Measurements from ENCODE around the gene TENM4. TPM values are rescaled to one million over a fixed set of nuclear protein-coding genes. Genes with fewer than 3 reads are reported as not detected.

TENM4 gene
- total and polyA plus RNA-seq, 2 of the 8 experiments (the other 6 are each of a cell fraction or from before 2014, with no cell fraction given), result 3.5 to 7.2 TPM

DNA sequence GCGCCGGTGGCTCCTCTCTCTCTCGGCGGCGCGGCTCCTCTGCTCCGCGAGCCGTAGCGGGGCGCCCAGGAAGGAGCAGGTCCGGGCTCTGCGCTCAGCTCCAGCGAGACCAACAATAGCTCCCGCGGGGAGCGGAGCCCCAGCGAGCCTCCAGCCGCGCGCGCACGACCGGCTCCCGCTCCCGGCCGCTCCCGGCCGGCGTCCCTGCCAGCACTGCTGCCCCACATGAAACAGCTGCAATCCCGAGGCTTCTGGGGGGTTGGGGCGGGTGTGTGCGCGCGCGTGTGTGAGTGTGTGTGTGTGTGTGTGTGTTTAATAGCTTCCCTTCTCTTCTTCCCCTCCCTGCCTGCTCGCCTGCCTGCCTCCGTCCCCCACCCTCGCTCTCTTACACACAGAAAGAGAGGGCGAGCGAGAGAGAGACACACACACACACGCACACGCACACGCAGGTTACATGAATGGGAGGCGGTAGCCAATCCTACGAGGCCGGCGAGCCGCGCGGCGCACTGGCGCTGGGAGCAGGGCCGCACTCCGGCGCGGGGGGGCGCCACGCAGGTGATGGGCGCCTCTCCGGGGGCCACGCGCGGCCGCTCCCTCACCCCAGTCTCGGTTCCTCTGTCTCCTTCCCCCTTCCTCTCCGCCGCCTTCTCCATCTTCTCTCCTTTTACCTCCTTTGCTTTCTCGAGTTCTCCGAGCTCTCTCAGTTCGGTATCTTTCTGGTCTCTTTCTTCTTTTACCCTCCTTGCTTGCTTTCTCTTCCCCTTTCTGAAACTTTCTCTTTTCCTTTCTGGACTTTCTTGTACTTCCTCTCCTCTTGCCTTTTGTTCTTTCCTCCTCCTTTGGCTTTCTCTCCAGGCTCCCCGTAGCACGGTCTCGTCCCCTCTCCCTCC is at the start of gene TENM4 (continued):
- TF ChIP-seq RAD21 (IDR thresholded peaks at IDR 0.05 in 1 of 2, conservative IDR thresholded peaks at IDR 0.05 in 1 of 2; ENCODE audit: low read depth in 2 of 2, low read length in 2 of 2) (peak in 1 of 2 experiments; percentile 41; a peak in 2 of 4 replicates), SIN3A (conservative IDR thresholded peaks at IDR 0.05 in 1 of 2, IDR thresholded peaks at IDR 0.05 in 1 of 2; ENCODE audit: low read depth in 1 of 2, low read length in 2 of 2) (0 out of 4 replicates have a peak, but pooled peaks of 1 of the 2 experiments have one; percentile 43), TBP (IDR thresholded peaks at IDR 0.05; ENCODE audit: low read depth, low read length) (peak; percentile 20; the same call in 1 of the 2 replicates), SIX5 (IDR thresholded peaks at IDR 0.05; ENCODE audit: low read depth, low read length) (no peak), RBBP5 (IDR thresholded peaks at IDR 0.05; ENCODE audit: borderline replicate concordance, low read depth, low read length) (peak; percentile 80; the same call in 1 of the 2 replicates), KDM4A (IDR thresholded peaks at IDR 0.05; ENCODE audit: low read depth, low read length, severe bottlenecking) (peak; percentile 83)
- TF ChIP-seq, protein P1, sequence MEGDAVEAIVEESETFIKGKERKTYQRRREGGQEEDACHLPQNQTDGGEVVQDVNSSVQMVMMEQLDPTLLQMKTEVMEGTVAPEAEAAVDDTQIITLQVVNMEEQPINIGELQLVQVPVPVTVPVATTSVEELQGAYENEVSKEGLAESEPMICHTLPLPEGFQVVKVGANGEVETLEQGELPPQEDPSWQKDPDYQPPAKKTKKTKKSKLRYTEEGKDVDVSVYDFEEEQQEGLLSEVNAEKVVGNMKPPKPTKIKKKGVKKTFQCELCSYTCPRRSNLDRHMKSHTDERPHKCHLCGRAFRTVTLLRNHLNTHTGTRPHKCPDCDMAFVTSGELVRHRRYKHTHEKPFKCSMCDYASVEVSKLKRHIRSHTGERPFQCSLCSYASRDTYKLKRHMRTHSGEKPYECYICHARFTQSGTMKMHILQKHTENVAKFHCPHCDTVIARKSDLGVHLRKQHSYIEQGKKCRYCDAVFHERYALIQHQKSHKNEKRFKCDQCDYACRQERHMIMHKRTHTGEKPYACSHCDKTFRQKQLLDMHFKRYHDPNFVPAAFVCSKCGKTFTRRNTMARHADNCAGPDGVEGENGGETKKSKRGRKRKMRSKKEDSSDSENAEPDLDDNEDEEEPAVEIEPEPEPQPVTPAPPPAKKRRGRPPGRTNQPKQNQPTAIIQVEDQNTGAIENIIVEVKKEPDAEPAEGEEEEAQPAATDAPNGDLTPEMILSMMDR (IDR thresholded peaks at IDR 0.05; ENCODE audit: control extremely low read depth in 1 of 3, insufficient read depth in 1 of 3, low read depth in 1 of 3, low read length in 3 of 3), result peak; percentile 46 to 61 (median 56)
